ENCODE data around the gene DPF3.

The DPF3 gene

DNA sequence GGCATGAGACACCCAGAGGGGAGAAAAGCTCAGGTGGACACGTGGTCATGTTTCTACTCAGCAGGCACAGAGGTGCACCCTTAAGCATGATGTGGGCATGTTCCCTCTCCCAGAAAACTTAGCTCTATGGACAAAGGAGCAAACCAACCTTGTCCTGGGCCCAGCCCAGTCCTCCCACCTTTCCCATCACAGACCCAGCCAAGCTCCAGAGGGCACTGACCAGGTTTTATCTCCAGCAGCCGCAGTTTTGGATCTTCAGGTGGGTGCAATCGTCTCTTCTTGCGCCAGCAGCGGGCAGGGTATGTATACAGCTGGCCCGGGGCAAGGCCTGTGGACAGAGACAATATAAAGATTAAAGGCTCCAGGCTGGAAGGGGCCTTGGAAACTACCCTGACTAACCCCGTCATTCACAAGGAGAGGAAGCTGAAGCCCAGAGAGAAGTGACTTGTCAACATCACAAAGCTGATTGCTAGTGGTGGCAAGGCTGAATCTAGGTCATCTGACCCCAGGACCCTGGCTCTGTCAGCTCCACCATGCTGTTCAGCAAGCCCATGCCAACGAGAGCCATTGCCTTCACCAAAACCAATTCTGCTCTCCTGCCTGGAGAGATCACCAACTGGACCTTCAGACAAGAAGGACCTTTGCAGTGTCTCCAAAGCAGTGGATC is 140.7 kb downstream of the DPF3 start:
- no peak for TF ChIP-seq GATA2 (IDR thresholded peaks at IDR 0.05; ENCODE audit: low read depth, low read length)
- no peak for TF ChIP-seq GATA3 (IDR thresholded peaks at IDR 0.05; ENCODE audit: low read depth, low read length)

DNA sequence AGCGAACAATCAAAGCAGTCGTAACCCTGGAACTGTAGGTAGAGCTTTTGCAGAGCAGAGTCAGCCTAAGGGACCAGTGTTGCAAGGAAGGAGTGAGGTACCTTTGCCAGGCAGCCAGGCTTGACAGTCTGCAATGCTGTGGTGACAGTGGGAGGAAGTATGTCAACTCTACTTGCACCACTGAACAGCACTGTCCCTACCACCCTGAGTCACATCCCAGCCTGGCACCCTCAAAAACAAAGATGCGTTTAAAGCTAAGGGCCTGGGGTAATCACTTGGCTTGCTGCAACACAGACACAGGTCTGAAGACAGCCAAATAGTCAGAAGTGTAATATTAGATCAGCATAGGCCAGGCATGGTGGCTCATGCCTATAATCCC is 141.9 kb downstream of the DPF3 start:
- TF ChIP-seq GATA3 (IDR thresholded peaks at IDR 0.05; ENCODE audit: low read depth, low read length) (no peak), GATA2 (IDR thresholded peaks at IDR 0.05; ENCODE audit: low read depth, low read length) (no peak)

DNA sequence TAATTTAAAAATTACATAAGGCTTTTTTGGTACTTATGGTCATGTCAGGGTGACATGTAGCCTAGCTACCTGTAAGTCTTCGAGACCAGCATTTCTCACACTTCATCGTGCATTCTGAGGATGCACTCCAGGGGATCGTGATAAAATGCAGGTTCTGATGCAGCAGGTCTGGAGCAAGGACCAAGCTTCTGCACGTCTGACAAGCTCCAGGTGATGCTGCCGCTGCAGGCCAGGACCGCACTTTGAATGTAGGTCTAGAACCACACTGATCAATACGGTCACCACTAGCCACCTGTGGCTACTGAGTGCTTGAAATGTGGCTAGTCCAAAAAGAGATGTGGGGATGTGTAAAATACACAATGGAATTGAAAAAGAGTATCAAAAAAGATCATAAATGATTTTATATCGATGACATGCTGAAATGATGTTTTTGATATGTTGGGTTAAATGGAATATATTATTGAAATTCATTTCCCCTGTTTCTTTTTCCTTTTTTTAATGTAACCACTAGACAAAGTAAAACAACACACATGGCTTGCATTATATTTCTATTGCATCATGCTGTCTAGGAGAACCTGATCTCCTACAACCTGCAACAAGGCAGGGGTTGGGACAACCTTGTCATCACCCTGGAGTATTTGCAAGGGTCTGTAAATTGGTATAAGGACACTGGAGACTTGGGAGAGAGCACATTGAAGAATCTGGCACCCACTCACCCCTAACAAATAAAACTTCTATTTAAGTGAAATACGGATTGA is 142.4 kb downstream of the DPF3 start:
- TF ChIP-seq GATA3 (IDR thresholded peaks at IDR 0.05; ENCODE audit: low read depth, low read length) (no peak), GATA2 (IDR thresholded peaks at IDR 0.05; ENCODE audit: low read depth, low read length) (no peak)

DNA sequence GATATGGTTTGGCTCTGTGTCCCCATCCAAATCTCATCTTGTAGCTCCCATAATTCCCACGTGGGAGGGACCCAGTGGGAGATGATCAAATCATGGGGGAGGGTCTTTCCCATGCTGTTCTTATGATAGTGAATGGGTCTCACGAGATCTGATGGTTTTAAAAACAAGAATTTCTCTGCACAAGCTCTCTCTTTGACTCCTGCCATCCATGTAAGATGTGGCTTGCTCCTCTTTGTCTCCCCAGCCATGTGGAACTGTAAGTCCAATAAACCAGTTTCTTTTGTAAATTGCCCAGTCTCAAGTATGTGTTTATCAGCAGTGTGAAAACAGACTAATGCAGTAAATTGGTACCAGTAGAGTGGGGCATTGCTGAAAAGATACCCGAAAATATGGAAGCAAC is 146.2 kb downstream of the DPF3 start:
- TF ChIP-seq GATA3 (IDR thresholded peaks at IDR 0.05; ENCODE audit: low read depth, low read length) = no peak
- no peak for TF ChIP-seq GATA2 (IDR thresholded peaks at IDR 0.05; ENCODE audit: low read depth, low read length)

DNA sequence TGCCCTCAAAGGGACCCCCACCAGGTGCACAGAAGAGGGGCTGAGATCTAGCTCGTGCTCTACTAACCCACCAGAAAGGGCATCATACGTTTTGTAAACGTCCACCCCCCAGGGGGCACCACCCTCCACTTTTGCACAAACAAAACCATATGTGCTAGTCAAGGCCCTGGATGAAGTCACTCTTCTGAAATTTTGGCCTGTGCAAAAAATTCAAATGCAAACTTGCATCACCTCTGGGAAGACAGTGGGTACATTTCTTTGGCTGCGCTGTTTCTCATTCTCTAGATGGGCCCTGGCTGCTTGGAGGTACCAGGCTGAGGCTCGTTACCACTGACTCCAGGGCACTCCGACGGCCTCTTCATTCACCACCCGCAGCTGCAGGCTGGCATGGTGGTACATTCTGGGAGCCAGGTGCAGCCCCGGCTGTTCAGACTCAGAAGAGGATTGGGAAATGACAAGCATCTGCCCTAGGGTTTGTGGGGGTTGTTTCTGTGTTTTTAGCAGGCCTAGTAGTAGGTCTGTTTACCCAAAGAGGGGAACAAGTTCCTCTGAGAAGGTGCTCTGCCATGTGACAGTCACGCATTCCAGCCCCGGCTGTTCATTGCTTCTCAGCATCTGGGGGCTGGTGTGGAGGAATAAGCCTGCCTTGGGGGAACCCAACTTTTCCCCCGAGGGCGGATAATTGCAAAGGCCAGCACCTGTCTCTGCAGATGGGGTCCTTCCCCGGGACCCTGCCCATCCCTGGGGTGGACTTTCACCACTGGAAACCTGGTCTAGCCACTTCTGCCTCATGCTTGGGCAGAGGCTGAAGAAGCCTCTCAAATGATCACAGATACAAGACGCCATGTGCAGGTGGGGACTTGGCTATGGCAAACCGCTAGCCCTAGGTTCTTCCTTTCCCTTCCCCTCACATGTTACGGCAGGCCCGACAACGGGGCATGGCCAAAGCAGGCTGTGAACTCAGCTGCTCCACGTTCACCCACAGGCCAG is 147.6 kb downstream of the DPF3 start:
- no peak for TF ChIP-seq GATA2 (IDR thresholded peaks at IDR 0.05; ENCODE audit: low read depth, low read length)
- TF ChIP-seq GATA3 (IDR thresholded peaks at IDR 0.05; ENCODE audit: low read depth, low read length) = no peak

DNA sequence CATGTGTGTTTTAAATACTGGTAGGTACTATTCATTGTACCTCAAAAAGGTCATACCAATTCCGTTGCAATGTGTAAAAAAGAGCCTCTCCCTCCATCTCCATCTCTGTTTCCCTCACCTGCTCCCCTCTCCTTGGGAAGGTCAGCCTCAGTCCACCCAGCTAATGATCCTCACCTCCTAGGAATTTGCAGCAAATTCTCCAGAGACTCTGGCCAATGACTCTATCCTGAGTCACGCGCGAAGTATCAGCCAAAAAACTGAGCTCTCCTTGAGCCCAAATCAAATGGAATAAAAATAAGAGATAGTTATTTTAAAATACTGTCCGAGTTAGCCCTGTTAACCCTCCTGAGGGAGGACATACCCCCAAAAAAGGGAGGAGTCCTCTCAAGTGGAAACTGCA is 148.4 kb downstream of the DPF3 start:
- no peak for TF ChIP-seq GATA3 (IDR thresholded peaks at IDR 0.05; ENCODE audit: low read depth, low read length)
- no peak for TF ChIP-seq GATA2 (IDR thresholded peaks at IDR 0.05; ENCODE audit: low read depth, low read length)

DNA sequence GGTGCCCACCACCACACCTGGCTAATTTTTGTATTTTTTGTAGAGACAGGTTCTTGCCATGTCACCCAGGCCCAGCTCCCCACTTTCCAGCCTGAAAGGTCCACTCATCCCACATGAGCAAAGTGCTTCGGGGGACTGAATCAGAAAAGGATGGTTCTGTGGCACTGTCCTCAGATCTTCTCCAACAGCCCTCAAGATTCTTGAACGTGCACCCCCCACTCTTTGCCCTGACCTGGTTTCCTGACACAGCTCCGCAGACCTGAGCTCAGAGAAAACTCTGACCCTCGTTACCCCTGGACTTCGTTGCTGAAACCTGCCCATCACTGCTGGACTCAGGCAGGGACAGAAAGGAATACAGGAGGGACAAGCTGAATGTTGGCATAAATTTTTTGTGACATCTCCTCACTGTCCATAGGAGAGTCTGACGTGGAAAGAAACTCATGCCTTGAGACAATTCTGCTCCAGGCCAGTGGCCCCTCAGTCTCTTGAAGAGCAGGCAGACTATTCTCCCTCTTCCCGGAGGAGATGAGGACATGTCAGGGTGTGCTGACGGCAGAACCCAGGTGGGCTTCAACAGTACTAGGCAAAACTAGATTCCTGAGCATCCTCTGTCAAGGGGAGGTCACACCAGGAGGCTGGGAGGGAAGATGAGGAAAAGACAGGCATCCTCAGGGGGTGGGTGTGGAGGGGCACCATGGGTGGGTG is 149.3 kb downstream of the DPF3 start:
- TF ChIP-seq GATA3 (IDR thresholded peaks at IDR 0.05; ENCODE audit: low read depth, low read length) (no peak), GATA2 (IDR thresholded peaks at IDR 0.05; ENCODE audit: low read depth, low read length) (no peak)

DNA sequence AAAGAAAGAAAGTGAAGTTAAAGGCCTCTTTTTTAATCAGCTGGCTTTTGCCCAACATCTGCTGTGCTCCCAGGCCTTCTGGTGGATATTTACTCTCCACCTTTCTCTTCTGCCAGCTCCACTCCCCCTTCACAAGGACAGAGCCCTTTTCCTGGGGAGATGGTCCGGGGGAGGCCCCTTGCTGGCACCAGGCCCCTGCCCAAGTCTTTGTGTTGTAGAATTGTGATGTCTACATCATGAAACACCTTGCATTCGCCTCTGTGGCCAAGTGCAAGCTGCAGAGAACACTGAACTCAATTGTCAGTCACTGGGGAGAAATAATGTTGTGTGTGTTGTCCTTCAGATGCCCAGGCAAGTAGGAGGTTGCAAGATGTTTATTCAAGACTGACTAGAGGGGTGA is 150.3 kb downstream of the DPF3 start:
- TF ChIP-seq GATA3 (IDR thresholded peaks at IDR 0.05; ENCODE audit: low read depth, low read length) (no peak), GATA2 (IDR thresholded peaks at IDR 0.05; ENCODE audit: low read depth, low read length) (no peak)

DNA sequence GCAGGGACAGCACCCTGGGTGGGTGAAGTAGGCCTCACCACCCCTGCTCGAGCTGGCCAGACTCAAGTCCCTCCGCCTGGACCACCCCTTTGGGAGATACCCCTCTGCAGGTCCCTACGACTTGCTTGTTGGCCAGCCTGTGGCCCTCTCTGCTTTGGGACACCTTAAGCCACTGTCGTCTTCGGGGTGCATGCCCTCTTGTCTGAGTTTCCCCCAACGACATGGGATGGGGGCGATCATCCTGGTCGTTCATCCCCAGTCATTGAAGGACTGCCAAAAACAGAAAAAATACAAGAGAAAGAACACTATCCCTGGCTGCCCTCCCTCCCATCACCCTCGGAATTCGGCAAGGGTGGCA is 151.1 kb downstream of the DPF3 start:
- no peak for TF ChIP-seq GATA2 (IDR thresholded peaks at IDR 0.05; ENCODE audit: low read depth, low read length)
- no peak for TF ChIP-seq GATA3 (IDR thresholded peaks at IDR 0.05; ENCODE audit: low read depth, low read length)

DNA sequence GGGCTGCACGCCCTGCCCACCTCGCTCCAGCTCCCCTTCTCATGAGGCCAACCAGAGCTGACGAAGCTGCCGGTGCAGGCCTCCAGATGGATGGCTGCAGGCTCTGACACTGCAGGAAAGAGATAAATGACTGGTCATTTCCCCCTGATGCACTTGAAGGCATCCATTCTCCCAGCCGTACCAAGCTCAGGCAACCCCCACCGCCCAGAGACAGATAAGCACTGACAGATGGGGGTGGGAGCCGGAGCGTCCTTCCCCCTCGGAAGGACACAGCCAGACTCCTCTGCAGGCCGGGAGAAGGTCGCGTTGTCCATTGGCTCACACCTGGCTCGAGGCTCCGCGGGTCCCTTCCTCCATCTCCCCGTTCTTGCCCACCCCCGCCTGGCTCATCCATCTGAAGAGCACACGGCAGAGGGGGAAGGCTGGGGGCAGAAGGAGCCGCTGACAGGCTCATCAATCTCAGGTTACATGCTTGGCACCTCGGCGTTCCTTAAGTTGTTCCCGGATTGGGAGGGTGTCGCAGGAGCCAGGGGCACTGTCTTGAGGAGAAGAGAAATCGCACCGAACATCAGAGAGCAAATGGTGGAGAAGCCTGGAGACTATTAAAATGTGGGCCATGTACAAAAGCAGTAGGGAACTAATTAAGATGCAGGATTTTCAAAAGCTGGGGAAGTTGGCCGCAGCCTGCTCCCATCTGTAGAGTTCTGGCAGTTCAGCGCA is 151.6 kb downstream of the DPF3 start:
- TF ChIP-seq GATA3 (IDR thresholded peaks at IDR 0.05; ENCODE audit: low read depth, low read length) = no peak
- TF ChIP-seq GATA2 (IDR thresholded peaks at IDR 0.05; ENCODE audit: low read depth, low read length) = peak; percentile 85

DNA sequence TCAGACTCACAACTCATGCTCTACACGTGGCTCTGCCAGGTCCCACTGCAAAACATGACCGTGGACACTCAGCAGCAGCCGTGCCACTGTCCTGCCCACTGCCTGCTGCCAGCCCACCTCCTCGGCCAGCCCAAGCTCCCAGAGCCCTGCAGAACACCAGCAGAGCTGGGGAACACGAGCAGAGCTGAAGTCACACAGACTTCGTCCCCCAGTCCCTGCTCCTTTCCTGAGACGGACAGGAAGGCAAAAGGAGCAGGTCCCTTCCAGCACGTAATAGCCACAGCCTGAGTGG is 152.1 kb downstream of the DPF3 start:
- TF ChIP-seq GATA2 (IDR thresholded peaks at IDR 0.05; ENCODE audit: low read depth, low read length) (no peak), GATA3 (IDR thresholded peaks at IDR 0.05; ENCODE audit: low read depth, low read length) (no peak)

DNA sequence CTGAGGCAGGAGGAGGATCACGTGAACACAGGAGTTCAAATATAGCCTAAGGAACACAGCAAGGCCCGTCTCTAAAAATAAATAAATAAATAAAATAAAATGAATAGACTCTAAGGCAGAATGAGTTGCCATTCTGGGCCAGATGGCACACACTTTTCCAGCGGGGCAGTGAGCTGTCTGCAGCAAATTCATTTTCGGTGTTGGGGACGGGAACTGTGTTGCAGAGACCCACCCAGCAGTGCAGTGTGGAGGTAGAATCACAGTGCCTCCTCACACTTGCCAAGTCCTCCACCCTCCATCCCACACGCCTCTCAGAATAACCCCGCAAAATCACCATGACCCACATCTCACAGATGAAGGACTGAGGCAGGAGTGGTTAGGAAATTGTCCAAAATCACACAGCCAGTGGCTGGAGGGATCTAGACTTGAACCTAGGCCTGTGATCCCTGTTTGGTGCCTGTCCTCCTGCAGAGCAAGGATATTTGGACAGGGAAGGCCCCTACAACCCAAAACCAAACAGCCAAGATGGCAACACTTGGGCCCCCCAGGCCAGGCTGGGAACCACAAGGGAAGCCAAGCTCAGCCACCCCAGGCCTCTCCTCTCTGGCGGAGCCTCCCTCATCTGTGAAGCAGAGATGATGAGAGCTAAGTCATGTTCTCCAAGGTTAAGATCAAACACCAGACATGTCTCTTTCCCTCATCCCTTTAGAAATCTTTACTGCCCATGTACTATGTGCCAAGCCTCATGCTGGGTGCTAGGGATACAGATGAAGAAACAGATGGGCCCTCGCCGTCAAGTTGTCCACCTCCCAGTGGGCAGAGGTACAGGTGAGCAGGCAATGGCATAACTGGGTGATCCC is 152.7 kb downstream of the DPF3 start:
- TF ChIP-seq GATA2 (IDR thresholded peaks at IDR 0.05; ENCODE audit: low read depth, low read length) (no peak), GATA3 (IDR thresholded peaks at IDR 0.05; ENCODE audit: low read depth, low read length) (no peak)
